Endothelial cell of umbilical vein (primary cell): ENCODE measurements around the gene S100Z. TPM values are rescaled to one million over a fixed set of nuclear protein-coding genes. Genes with fewer than 3 reads are reported as not detected.

ENCODE experiments used
- BruUV-seq: library from RNA; stranded (reverse); fragments of 400-500 nt; replicated peaks from 2 replicates; lab custom pipeline; 2021; lab: Mats Ljungman, UMichigan
- CTCF ChIA-PET: fragments of 300-600, 350-600 bp; sonication (Branson Sonifier 250); formaldehyde crosslinking; loops from one replicate; lab custom pipeline; 2021; ENCODE audit warnings: antibody characterized with exemption, inconsistent platforms; lab: Charles Lee
- POLR2A ChIA-PET: fragments of 300-600, 350-600 bp; sonication (Branson Sonifier 250); formaldehyde crosslinking; loops from one replicate; lab custom pipeline; 2021; ENCODE audit warnings: antibody characterized with exemption, inconsistent platforms; lab: Charles Lee
- DNase-seq: peaks from one replicate; pipeline ENCODE4 v3.0.0-alpha.2; 2011; ENCODE audit warnings: low read depth, low spot score
- FAIRE-seq: peaks from 2 replicates; lab custom pipeline; 2011; peaks lifted over from hg19 to GRCh38; lab: Jason Lieb, UNC
- H2AFZ ChIP-seq: 2 replicates; pipeline ENCODE4 v1.6.0; 2012; ENCODE audit warnings: low read depth, low read length, control low read depth, inconsistent platforms
- H3K27ac ChIP-seq: 2 replicates; pipeline ENCODE4 v1.5.1; 2011; ENCODE audit warnings: low read depth, mild to moderate bottlenecking, control low read depth, low read length, moderate library complexity; ENCODE audit not compliant: insufficient read depth
- H3K27me3 ChIP-seq, 2 experiments: 2 replicates each; pipeline versions ENCODE4 v1.6.0 to v1.6.1; 2011; ENCODE audit warnings: low read length in 2 of 2, mixed read lengths in 1 of 2; ENCODE audit not compliant: control insufficient read depth in 2 of 2, insufficient read depth in 2 of 2
- H3K36me3 ChIP-seq, 2 experiments: 2 replicates in 1 of 2; 3 replicates in 1 of 2; pipeline ENCODE4 v1.5.1; 2011; ENCODE audit warnings: low read length in 2 of 2, mild to moderate bottlenecking in 1 of 2, moderate library complexity in 1 of 2; ENCODE audit not compliant: control insufficient read depth in 2 of 2, insufficient read depth in 2 of 2; ENCODE audit errors: extremely low read depth in 1 of 2
- H3K4me1 ChIP-seq: 3 replicates; pipeline ENCODE4 v1.5.1; 2011; ENCODE audit warnings: mild to moderate bottlenecking, low read length; ENCODE audit not compliant: control insufficient read depth, insufficient read depth; ENCODE audit errors: extremely low read depth
- H3K4me2 ChIP-seq: 2 replicates; pipeline ENCODE4 v1.6.1; 2011; ENCODE audit warnings: low read length, control low read depth, mixed read lengths; ENCODE audit not compliant: insufficient read depth
- H3K4me3 ChIP-seq, 3 experiments: fragments of 200-600 bp in 1 of 3; sonication (generic), shearing (Covaris generic) in 1 of 3; replicated peaks in 1 of 3; 2 replicates each; pipeline ENCODE4 v1.5.1; 2011 to 2016; ENCODE audit warnings: control low read depth in 3 of 3, low read length in 3 of 3, mild to moderate bottlenecking in 2 of 3, inconsistent platforms in 1 of 3, low read depth in 1 of 3, moderate library complexity in 1 of 3; ENCODE audit not compliant: insufficient read depth in 1 of 3
- H3K79me2 ChIP-seq: 2 replicates; pipeline ENCODE4 v1.6.0; 2012; ENCODE audit warnings: low read length, inconsistent platforms; ENCODE audit not compliant: control insufficient read depth, insufficient read depth
- H3K9ac ChIP-seq: replicated peaks from 2 replicates; pipeline ENCODE3; 2011; ENCODE audit warnings: low read length, control low read depth; ENCODE audit not compliant: insufficient read depth; ENCODE audit errors: extremely low read depth
- H3K9me1 ChIP-seq: replicated peaks from 3 replicates; pipeline ENCODE4 v1.6.0; 2011; ENCODE audit warnings: mild to moderate bottlenecking, low read length; ENCODE audit not compliant: control insufficient read depth, insufficient read depth; ENCODE audit errors: extremely low read depth
- H3K9me3 ChIP-seq: replicated peaks from 2 replicates; pipeline ENCODE4 v1.5.1; 2012; ENCODE audit warnings: low read length, inconsistent platforms; ENCODE audit not compliant: control insufficient read depth, insufficient read depth
- H4K20me1 ChIP-seq: replicated peaks from 2 replicates; pipeline ENCODE3; 2011; ENCODE audit warnings: mild to moderate bottlenecking, low read length; ENCODE audit not compliant: control insufficient read depth, insufficient read depth; ENCODE audit errors: extremely low read depth
- FOS ChIP-seq: IDR thresholded peaks from 2 replicates; pipeline ENCODE4 v1.6.1; 2011; ENCODE audit warnings: mild to moderate bottlenecking, low read length, moderate library complexity, borderline replicate concordance; ENCODE audit not compliant: insufficient read depth
- GATA2 ChIP-seq: IDR thresholded peaks from 2 replicates; pipeline ENCODE4 v1.7.0; 2011; ENCODE audit warnings: low read depth, mild to moderate bottlenecking, moderate library complexity, mixed read lengths, low read length; ENCODE audit not compliant: insufficient read length, insufficient read depth
- POLR2A ChIP-seq: IDR thresholded peaks from 2 replicates; pipeline ENCODE4 v1.6.1; 2012; ENCODE audit warnings: low read depth, mild to moderate bottlenecking, control low read depth, low read length
- POLR2AphosphoS5 ChIP-seq: IDR thresholded peaks from 2 replicates; pipeline ENCODE4 v1.6.1; 2012; ENCODE audit warnings: low read depth, mild to moderate bottlenecking, control low read depth, low read length, moderate library complexity; ENCODE audit not compliant: insufficient read depth
- dilution Hi-C: fragments of 300-500 bp; cut with MboI; formaldehyde crosslinking; loops from one replicate; pipeline ENCODE4 v1.15.0; 2019; ENCODE audit warnings: low sequenced_read_pairs; ENCODE audit not compliant: extremely low pct_ligation_motif_present
- intact Hi-C: fragments of 100-400 bp; cut with micrococcal nuclease; formaldehyde crosslinking; loops from one replicate; pipeline ENCODE4 v1.10.0; 2022
- polyA plus RNA-seq, 4 experiments: library from polyadenylated mRNA; depleted of rRNA in 3 of 4; stranded (reverse) in 3 of 4; unstranded in 1 of 4; fragments of >200 nt; gene quantifications; 2 replicates each; pipeline versions ENCODE4 v1.2.1 to v1.2.3, GENCODE V29; 2011 to 2012; ENCODE audit warnings: missing spikeins in 1 of 4
- total RNA-seq: library from RNA; stranded (reverse); gene quantifications from 2 replicates; pipeline ENCODE4 v1.2.3, GENCODE V29; 2021
- TF ChIP-seq, protein P1 (sequence below), 2 donors: IDR thresholded peaks; 1 replicate in 1 of 2; 2 replicates in 1 of 2; pipeline ENCODE4 v1.5.1; 2011; ENCODE audit warnings: low read length in 2 of 2, mild to moderate bottlenecking in 2 of 2, moderate library complexity in 2 of 2, control low read depth in 1 of 2, inconsistent platforms in 1 of 2, low read depth in 1 of 2; ENCODE audit not compliant: insufficient read depth in 1 of 2; ENCODE audit errors: extremely low read depth in 1 of 2

The S100Z gene
- total and polyA plus RNA-seq, 2 donors (not counting 3 experiments of a cell fraction or from before 2014, with no cell fraction given) = not detected

DNA sequence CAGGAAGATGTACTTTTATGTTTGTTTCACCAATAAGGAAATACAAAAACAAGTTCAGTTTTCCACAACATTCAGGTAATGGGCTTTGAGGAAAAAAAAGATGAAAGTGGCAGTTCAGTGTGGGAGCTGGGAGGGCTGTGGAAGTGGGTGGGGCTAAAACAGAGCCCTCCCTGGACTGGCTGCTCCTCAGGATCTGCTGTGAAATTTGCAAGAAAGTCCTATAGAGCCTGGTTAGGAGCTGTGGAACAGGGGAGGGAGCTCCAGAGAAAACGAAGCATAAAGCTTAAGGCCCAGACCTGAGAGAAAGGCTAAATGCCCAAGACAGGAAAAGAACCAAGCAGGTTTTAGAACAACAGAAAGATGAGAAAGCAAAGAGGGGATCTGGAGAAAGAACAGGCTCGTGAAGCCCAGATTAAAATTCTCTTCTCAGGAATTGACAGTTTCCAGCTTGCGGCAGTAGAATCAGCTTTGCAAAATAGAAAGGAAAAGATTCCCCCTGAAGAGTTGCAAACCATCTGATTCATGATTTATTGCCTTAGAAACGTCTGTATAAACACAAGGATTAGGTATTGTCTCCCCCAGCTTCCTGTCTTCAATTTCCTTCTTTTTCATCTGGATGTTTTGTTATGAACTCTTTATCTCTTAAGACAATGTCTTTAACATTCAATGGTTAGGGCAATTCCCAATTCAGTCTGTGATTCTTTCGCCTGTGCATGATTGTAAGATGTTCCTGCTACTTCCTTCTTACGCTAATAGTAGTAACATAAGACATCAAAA lies 76.7 kb downstream of the S100Z start:
- no TSS peak for BruUV-seq
- ChIA-PET POLR2A (no interaction called here), CTCF (interaction anchor here (1.0 kb wide), 1 partner anchor 9 kb away, joined by 5 read pairs; no protein-coding TSS in a partner anchor)
- no peak overlapping the region for H3K4me2 ChIP-seq
- H3K27ac ChIP-seq = no peak overlapping the region
- H4K20me1 ChIP-seq = no peaks in the 10 kb centered on the region
- no peak for TF ChIP-seq FOS
- no peak for TF ChIP-seq POLR2A
- no peak for TF ChIP-seq GATA2
- FAIRE-seq (no peak), DNase-seq (no peak)
- no peak overlapping the region for H2AFZ ChIP-seq
- H3K36me3 ChIP-seq = no peaks in the 10 kb centered on the region
- intact Hi-C loops = no loop called here
- no peak overlapping the region for H3K4me3 ChIP-seq
- dilution Hi-C loops = no loop called here
- no peaks in the 10 kb centered on the region for H3K79me2 ChIP-seq
- no peaks in the 10 kb centered on the region for H3K9me1 ChIP-seq
- H3K27me3 ChIP-seq = peaks cover 5 to 7% of the 10 kb centered on the region in 2 experiments
- no peaks in the 10 kb centered on the region for H3K4me1 ChIP-seq
- H3K9me3 ChIP-seq = no peaks in the 10 kb centered on the region
- no peak overlapping the region for H3K9ac ChIP-seq

GRCh38 chr5:76927961-76928360 lies 78.1 kb downstream of the S100Z start:
- DNase-seq (no peak), FAIRE-seq (no peak)
- H3K4me2 ChIP-seq = no peak overlapping the region
- H2AFZ ChIP-seq = no peak overlapping the region
- H3K36me3 ChIP-seq = no peaks in the 10 kb centered on the region
- no peaks in the 10 kb centered on the region for H4K20me1 ChIP-seq
- no peak overlapping the region for H3K27ac ChIP-seq
- ChIA-PET POLR2A (no interaction called here), CTCF (no interaction called here)
- dilution Hi-C loops = no loop called here
- BruUV-seq = no TSS peak
- H3K9me3 ChIP-seq = no peaks in the 10 kb centered on the region
- no peak overlapping the region for H3K4me3 ChIP-seq
- H3K79me2 ChIP-seq = no peaks in the 10 kb centered on the region
- H3K4me1 ChIP-seq = no peaks in the 10 kb centered on the region
- peaks cover 5 to 7% of the 10 kb centered on the region in 2 experiments for H3K27me3 ChIP-seq
- H3K9me1 ChIP-seq = no peaks in the 10 kb centered on the region
- no peak for TF ChIP-seq POLR2AphosphoS5
- TF ChIP-seq, protein P1, sequence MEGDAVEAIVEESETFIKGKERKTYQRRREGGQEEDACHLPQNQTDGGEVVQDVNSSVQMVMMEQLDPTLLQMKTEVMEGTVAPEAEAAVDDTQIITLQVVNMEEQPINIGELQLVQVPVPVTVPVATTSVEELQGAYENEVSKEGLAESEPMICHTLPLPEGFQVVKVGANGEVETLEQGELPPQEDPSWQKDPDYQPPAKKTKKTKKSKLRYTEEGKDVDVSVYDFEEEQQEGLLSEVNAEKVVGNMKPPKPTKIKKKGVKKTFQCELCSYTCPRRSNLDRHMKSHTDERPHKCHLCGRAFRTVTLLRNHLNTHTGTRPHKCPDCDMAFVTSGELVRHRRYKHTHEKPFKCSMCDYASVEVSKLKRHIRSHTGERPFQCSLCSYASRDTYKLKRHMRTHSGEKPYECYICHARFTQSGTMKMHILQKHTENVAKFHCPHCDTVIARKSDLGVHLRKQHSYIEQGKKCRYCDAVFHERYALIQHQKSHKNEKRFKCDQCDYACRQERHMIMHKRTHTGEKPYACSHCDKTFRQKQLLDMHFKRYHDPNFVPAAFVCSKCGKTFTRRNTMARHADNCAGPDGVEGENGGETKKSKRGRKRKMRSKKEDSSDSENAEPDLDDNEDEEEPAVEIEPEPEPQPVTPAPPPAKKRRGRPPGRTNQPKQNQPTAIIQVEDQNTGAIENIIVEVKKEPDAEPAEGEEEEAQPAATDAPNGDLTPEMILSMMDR (IDR thresholded peaks at IDR 0.05; ENCODE audit: extremely low read depth in 1 of 2, insufficient read depth in 1 of 2, low read depth in 1 of 2, low read length in 2 of 2) = no peak
- H3K9ac ChIP-seq = no peak overlapping the region
- intact Hi-C loops = no loop called here
